Transverse colon (tissue), 4 donors: ENCODE data around the gene RNF168. TPM values are rescaled to one million over a fixed set of nuclear protein-coding genes. Genes with fewer than 3 reads are reported as not detected.
"Not testable (repeated sequence)": the region's sequence is repeated elsewhere in the genome, so short reads cannot be mapped to it uniquely, and the experiment has no call there.

ENCODE experiments used
- DNase-seq: peaks from one replicate; pipeline ENCODE4 v3.0.0-alpha.2; 2019
- H3K27ac ChIP-seq, 4 donors: fragments of 200-600 bp; sonication (generic); 2 replicates each; pipeline ENCODE4 v1.5.1; 2016 to 2018; ENCODE audit warnings: inconsistent platforms in 4 of 4
- H3K27me3 ChIP-seq: fragments of 200-600 bp; sonication (generic); 2 replicates; pipeline ENCODE4 v1.5.1; 2017; ENCODE audit warnings: inconsistent platforms
- H3K36me3 ChIP-seq, 4 donors: fragments of 200-600 bp; sonication (generic); 2 replicates each; pipeline ENCODE4 v1.5.1; 2017 to 2019; ENCODE audit warnings: inconsistent platforms in 4 of 4
- H3K4me1 ChIP-seq, 4 donors: fragments of 200-600 bp; sonication (generic); 2 replicates each; pipeline ENCODE4 v1.5.1; 2017 to 2020; ENCODE audit warnings: inconsistent platforms in 4 of 4
- H3K4me3 ChIP-seq, 4 donors: fragments of 200-600 bp; sonication (generic); 1 replicate in 1 of 4; 2 replicates in 3 of 4; pipeline versions ENCODE4 v1.5.1 to v1.6.1; 2017 to 2019; ENCODE audit warnings: inconsistent platforms in 4 of 4
- H3K9me3 ChIP-seq, 2 donors: fragments of 200-600 bp; sonication (generic); 2 replicates each; pipeline ENCODE4 v1.5.1; 2017 to 2019; ENCODE audit warnings: inconsistent platforms in 2 of 2
- EP300 ChIP-seq: sonication (generic); formaldehyde crosslinking; IDR thresholded peaks from one replicate; pipeline ENCODE4 v1.6.1; 2017; ENCODE audit warnings: antibody characterized with exemption, low read depth
- POLR2A ChIP-seq: fragments of 450-650 bp; IDR thresholded peaks from one replicate; pipeline ENCODE4 v1.6.1; 2016; ENCODE audit warnings: antibody characterized with exemption, mild to moderate bottlenecking, moderate library complexity
- POLR2AphosphoS5 ChIP-seq, 3 donors: sonication (generic); formaldehyde crosslinking; IDR thresholded peaks; one replicate each; pipeline ENCODE4 v1.6.1; 2016; ENCODE audit warnings: antibody characterized with exemption in 3 of 3
- WGBS, 2 donors: methylation state at CpG; one replicate each; pipeline ENCODE4 v1.1.5; 2018; ENCODE audit warnings: low coverage in 1 of 2; 5-methylcytosine and 5-hydroxymethylcytosine counted together
- in situ Hi-C, 4 donors: fragments of 200-750 bp; cut with MboI; loops; one replicate each; pipeline versions ENCODE4 v1.15.0 to v1.15.1; 2017; ENCODE audit warnings: low sequenced_read_pairs in 3 of 4, low pct_ligation_motif_present in 1 of 4, low pct_unique_long_range_greater_than_20kb in 1 of 4
- intact Hi-C: fragments of 100-400 bp; cut with DNase I; formaldehyde crosslinking; loops from one replicate; pipeline ENCODE4 v1.15.1; 2023; ENCODE audit warnings: low total_unique reads
- total RNA-seq, 4 donors: library from RNA; depleted of rRNA; stranded (reverse); fragments of >200 nt; gene quantifications; one replicate each; pipeline ENCODE4 v1.1.0, GENCODE V29; 2016
- TF ChIP-seq, protein P1 (sequence below), 5 experiments: fragments of 200-600 bp in 3 of 5; fragments of 450-650 bp in 2 of 5; sonication (generic) in 3 of 5; IDR thresholded peaks; 1 replicate in 2 of 5; 2 replicates in 3 of 5; pipeline ENCODE4 v1.5.1; 2016 to 2017; ENCODE audit warnings: antibody characterized with exemption in 5 of 5, inconsistent platforms in 3 of 5, mild to moderate bottlenecking in 2 of 5, moderate library complexity in 1 of 5

RNF168 gene
- total RNA-seq, 4 donors from 2014 or later = 17.3 to 221 (median 19.5) TPM

- Histone ChIP-seq H3K27me3 (no peaks in the 10 kb centered on the region), H3K27ac (no peak overlapping the region), H3K36me3 (peaks cover 0 to 28% (median 14%) of the 10 kb centered on the region in 4 donors), H3K4me3 (no peak overlapping the region), H3K4me1 (no peaks in the 10 kb centered on the region), H3K9me3 (no peaks in the 10 kb centered on the region)
- WGBS, 2 donors = 88 to 96% methylated on average over 4 to 10 of the region's 10 CpGs
- DNase-seq = no peak
- no peak for TF ChIP-seq POLR2A
- TF ChIP-seq POLR2AphosphoS5 (IDR thresholded peaks at IDR 0.05) = no peak
- TF ChIP-seq, protein P1, sequence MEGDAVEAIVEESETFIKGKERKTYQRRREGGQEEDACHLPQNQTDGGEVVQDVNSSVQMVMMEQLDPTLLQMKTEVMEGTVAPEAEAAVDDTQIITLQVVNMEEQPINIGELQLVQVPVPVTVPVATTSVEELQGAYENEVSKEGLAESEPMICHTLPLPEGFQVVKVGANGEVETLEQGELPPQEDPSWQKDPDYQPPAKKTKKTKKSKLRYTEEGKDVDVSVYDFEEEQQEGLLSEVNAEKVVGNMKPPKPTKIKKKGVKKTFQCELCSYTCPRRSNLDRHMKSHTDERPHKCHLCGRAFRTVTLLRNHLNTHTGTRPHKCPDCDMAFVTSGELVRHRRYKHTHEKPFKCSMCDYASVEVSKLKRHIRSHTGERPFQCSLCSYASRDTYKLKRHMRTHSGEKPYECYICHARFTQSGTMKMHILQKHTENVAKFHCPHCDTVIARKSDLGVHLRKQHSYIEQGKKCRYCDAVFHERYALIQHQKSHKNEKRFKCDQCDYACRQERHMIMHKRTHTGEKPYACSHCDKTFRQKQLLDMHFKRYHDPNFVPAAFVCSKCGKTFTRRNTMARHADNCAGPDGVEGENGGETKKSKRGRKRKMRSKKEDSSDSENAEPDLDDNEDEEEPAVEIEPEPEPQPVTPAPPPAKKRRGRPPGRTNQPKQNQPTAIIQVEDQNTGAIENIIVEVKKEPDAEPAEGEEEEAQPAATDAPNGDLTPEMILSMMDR (IDR thresholded peaks at IDR 0.05) = no peak
- TF ChIP-seq EP300 = no peak
- intact Hi-C loops = no loop called here
- in situ Hi-C loops = no loop called here
Measured at GRCh38 chr3:196489747-196490146, 13.8 kb downstream of the RNF168 start.

GRCh38 chr3:196486263-196486662 lies 17.3 kb downstream of the RNF168 start:
- in situ Hi-C loops = no loop called here
- no peak for TF ChIP-seq POLR2A
- TF ChIP-seq, protein P1 (IDR thresholded peaks at IDR 0.05) = peak in 1 of 5 experiments; percentile 30
- Histone ChIP-seq H3K4me1 (no peaks in the 10 kb centered on the region), H3K4me3 (no peak overlapping the region), H3K27ac (no peak overlapping the region), H3K27me3 (no peaks in the 10 kb centered on the region), H3K9me3 (no peaks in the 10 kb centered on the region), H3K36me3 (peaks cover 0 to 61% (median 30%) of the 10 kb centered on the region in 4 donors)
- intact Hi-C loops = no loop called here
- 90 to 91% methylated on average over 5 to 8 of the region's 8 CpGs for WGBS, 2 donors
- no peak for DNase-seq

GRCh38 chr3:196477678-196478077 lies 25.9 kb downstream of the RNF168 start:
- Histone ChIP-seq H3K27me3 (no peaks in the 10 kb centered on the region), H3K4me1 (no peaks in the 10 kb centered on the region), H3K27ac (no peak overlapping the region), H3K36me3 (peaks cover 0 to 59% (median 30%) of the 10 kb centered on the region in 4 donors), H3K4me3 (no peak overlapping the region), H3K9me3 (no peaks in the 10 kb centered on the region)
- in situ Hi-C loops (no loop called here), intact Hi-C loops (no loop called here)
- no peak for DNase-seq
- TF ChIP-seq, protein P1 (IDR thresholded peaks at IDR 0.05) = no peak
- TF ChIP-seq EP300 (no peak), POLR2A (no peak), POLR2AphosphoS5 (IDR thresholded peaks at IDR 0.05) (no peak)
- WGBS, 2 donors = 95 to 99% methylated on average over 4 of the region's 4 CpGs

- WGBS, 2 donors = 91% methylated on average over 8 of the region's 8 CpGs; no CpG with 5 or more reads in 1 of the 2 donors
- in situ Hi-C loops = no loop called here
Measured at GRCh38 chr3:196472286-196472685, 31.3 kb downstream of the RNF168 start.

GRCh38 chr3:196471551-196471950 lies 32.0 kb downstream of the RNF168 start:
- Histone ChIP-seq H3K27me3 (no peaks in the 10 kb centered on the region), H3K36me3 (peaks cover 0 to 38% (median 18%) of the 10 kb centered on the region in 4 donors), H3K27ac (no peak overlapping the region), H3K9me3 (no peaks in the 10 kb centered on the region), H3K4me3 (no peak overlapping the region), H3K4me1 (no peaks in the 10 kb centered on the region)
- 89% methylated on average over 2 of the region's 2 CpGs; no CpG with 5 or more reads in 1 of the 2 donors for WGBS, 2 donors
- in situ Hi-C loops = no loop called here
- intact Hi-C loops = no loop called here
- DNase-seq = no peak
- TF ChIP-seq, protein P1 (IDR thresholded peaks at IDR 0.05) = no peak
- no peak for TF ChIP-seq POLR2A
- TF ChIP-seq POLR2AphosphoS5 (IDR thresholded peaks at IDR 0.05) = no peak
- TF ChIP-seq EP300 = no peak

More at GRCh38 chr3:196472286-196472685, 31.3 kb downstream of the RNF168 start:
- no peaks in the 10 kb centered on the region for H3K27me3 ChIP-seq
- H3K27ac ChIP-seq = no peak overlapping the region
- H3K9me3 ChIP-seq = no peaks in the 10 kb centered on the region
- H3K4me1 ChIP-seq = no peaks in the 10 kb centered on the region
- intact Hi-C loops = no loop called here
- no peak overlapping the region for H3K4me3 ChIP-seq
- TF ChIP-seq EP300 (no peak), POLR2A (no peak), POLR2AphosphoS5 (IDR thresholded peaks at IDR 0.05) (no peak)
- peaks cover 0 to 43% (median 20%) of the 10 kb centered on the region in 4 donors for H3K36me3 ChIP-seq
- DNase-seq = no peak

DNA sequence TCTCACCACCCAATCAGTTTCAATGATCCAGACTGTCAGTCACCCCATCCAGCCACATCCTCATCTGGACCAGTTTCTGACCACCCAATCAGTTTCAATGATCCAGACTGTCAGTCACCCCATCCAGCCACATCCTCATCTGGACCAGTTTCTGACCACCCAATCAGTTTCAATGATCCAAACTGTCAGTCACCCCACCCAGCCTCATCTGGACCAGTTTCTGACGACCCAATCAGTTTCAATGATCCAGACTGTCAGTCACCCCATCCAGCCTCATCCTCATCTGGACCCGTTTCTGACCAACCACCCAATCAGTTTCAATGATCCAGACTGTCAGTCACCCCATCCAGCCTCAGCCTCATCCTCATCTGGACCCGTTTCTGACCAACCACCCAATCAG lies 33.4 kb downstream of the RNF168 start:
- in situ Hi-C loops, H3K27me3 ChIP-seq, H3K27ac ChIP-seq, H3K9me3 ChIP-seq, intact Hi-C loops, H3K4me1 ChIP-seq, DNase-seq, H3K4me3 ChIP-seq: not testable (repeated sequence)
- 82 to 96% methylated on average over 3 of the region's 3 CpGs for WGBS, 2 donors
- H3K36me3 ChIP-seq = peaks cover 0 to 38% (median 17%) of the 10 kb centered on the region in 4 donors
